Vagina (tissue), 2 donors: ENCODE data around the gene RNF187.

ENCODE experiments used
- CTCF ChIP-seq, 3 experiments: fragments of 450-650 bp in 2 of 3; fragments of 200-600 bp in 1 of 3; sonication (generic) in 1 of 3; IDR thresholded peaks; one replicate each; pipeline ENCODE4 v1.5.1; 2017 to 2019; ENCODE audit warnings: antibody characterized with exemption in 3 of 3, mild to moderate bottlenecking in 2 of 3, moderate library complexity in 2 of 3
- POLR2A ChIP-seq, 2 donors: fragments of 450-650 bp; IDR thresholded peaks; one replicate each; pipeline ENCODE4 v1.6.1; 2017; ENCODE audit warnings: antibody characterized with exemption in 2 of 2, mild to moderate bottlenecking in 2 of 2, moderate library complexity in 2 of 2
- POLR2AphosphoS5 ChIP-seq, 2 donors: sonication (generic); formaldehyde crosslinking; IDR thresholded peaks; one replicate each; pipeline ENCODE4 v1.9.0; 2017; ENCODE audit warnings: antibody characterized with exemption in 2 of 2, mild to moderate bottlenecking in 2 of 2, low read depth in 1 of 2; ENCODE audit not compliant: insufficient read depth in 1 of 2

GRCh38 chr1:228469413-228470162 lies 17.6 kb upstream of the RNF187 start:
- TF ChIP-seq POLR2AphosphoS5 (IDR thresholded peaks at IDR 0.05; ENCODE audit: insufficient read depth in 1 of 2, low read depth in 1 of 2) (no peak), POLR2A (IDR thresholded peaks at IDR 0.05) (no peak), CTCF (IDR thresholded peaks at IDR 0.05) (no peak)
